Embryonic facial prominence (tissue), 1 donor: ENCODE data around the gene PCSK6.
"Not testable (repeated sequence)": the region's sequence is repeated elsewhere in the genome, so short reads cannot be mapped to it uniquely, and the experiment has no call there.

Experiments used
- DNase-seq: peaks from one replicate; pipeline ENCODE4 v3.0.0-alpha.2; 2016; ENCODE audit errors: extremely low spot score

Gene PCSK6

DNA sequence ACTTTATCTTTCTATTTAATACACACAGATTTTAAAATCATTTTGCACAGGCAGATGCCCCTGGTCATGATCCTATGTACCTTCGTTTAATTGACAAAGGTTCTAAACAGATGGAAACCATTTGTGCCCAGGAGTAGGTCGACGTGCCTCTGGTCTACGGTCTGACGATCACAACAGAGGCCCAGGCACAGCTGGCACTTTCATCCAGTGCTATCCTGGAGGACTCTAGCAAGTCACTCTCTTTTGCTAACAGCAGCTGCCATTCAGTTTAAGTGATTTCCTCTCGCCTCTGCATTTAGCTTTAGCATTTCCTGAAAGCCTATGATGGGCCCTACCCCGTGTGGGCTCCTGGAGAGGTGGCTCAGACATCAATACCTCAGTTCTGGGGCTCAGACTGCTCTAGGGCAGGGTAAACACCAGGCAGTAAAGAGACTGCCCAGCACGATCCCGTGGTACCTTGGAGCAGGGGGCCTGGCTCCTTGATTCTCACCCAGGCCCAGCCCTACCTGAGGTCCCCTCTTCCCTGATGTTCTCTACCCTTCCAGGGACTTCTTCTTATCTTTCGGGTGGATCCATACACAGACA lies 111.2 kb downstream of the PCSK6 start:
- no peak for DNase-seq

- DNase-seq = no peak
Observed at GRCh38 chr15:101376615-101377395, 112.7 kb downstream of the PCSK6 start.

DNA sequence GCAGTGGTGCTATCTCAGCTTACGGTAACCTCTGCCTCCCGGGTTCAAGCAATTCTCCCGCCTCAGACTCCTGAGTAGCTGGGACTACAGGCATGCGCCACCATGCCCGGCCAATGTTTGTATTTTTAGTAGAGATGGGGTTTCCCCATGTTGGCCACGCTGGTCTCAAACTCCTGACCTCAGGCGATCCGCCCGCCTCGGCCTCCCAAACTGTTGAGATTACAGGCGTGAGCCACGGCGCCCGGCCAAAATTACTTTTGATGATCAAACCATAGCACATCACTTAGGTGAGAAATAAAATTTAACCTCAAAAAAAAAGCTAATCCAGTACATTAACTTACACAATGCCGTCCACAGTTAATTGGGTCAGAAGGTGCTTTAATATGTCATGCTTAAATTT lies 114.5 kb downstream of the PCSK6 start:
- not testable (repeated sequence) for DNase-seq

DNA sequence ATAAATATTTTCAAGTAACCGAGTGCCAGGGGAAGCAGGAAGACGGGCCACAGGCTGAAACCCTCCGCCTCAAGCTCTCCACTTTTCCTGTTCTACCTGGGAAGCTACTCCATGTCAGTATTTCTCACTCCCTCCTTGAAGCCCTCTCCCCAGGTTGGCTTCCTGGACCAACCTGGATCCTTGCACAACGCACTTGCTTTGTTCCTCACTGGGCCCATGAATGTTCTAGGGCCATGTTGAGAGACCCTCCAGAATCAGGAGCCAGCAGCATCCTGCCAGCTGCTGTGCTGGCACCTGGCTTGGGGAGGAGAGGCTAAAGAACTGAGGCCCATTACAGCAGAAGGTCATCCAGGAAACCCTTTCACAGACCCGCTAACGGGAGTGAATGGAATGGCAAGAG lies 115.2 kb downstream of the PCSK6 start:
- DNase-seq = no peak

- no peak for DNase-seq
Observed at GRCh38 chr15:101373577-101373976, 115.9 kb downstream of the PCSK6 start.

DNA sequence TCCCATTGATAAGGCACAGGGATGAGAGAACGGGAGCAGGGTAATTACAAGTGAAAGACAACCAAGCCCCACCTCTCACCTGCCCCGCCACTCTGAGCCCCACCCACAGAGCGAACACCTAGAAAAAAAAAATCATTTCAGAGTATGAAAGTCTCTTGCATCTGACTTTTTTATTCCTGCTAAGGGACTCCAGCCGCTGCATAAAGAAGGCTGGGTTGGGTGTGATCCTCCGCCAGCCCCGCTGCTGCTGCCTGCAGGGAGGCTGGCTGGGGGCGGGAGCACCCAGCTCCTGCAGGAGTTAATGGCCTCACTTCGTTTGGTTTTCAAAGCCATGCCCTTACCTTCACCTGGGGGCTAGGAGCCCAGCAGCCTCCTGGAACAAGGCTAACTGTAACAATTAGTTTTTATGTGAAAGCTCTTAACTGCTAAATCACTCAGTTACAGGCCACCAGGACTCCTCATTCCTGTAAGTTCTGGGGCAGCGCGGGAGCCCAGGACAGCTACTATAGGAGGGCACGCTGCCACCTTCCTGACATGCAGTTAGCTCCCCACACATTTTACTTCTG lies 116.5 kb downstream of the PCSK6 start:
- no peak for DNase-seq

DNA sequence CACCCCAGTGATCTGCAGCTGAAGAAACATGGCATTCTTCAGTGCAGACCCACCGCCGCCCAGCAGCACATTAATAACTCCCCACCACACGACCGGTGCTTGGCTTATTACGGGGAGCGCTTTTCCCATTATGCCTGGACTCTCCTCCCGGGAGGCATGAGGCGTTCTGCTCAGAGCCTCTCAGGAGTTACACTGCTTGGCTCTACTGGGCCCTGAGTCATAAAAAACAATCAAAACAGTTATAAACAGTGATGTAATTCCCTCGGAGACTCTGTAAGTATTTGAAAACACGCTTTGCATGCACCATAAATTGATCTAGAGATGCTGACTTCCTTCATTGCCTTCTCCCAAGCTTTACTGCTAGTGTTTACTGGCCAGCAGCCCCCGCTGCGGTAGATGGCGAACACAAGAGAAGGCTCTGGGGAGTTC lies 117.3 kb downstream of the PCSK6 start:
- no peak for DNase-seq

DNA sequence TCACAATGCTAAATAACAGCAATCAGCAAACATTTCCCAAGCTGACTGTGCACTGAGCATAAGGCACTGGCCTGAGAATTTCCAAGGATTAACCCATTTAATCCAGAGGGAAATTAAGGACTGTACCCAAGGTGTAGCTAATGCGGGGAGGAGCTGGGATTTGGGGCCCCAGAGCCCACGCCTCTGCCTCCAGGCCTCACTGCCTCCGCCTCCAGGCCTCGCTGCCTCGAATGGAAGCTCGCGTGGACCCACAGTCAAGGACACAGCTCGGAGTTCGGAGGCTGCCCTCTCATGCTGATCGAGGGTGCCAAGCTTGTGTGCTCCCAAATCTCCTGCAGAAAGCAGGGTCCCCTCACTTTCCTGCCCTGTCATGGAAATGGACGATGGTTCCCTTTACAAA lies 118.0 kb downstream of the PCSK6 start:
- no peak for DNase-seq

- DNase-seq = no peak
Observed at GRCh38 chr15:101371081-101371480, 118.4 kb downstream of the PCSK6 start.

DNA sequence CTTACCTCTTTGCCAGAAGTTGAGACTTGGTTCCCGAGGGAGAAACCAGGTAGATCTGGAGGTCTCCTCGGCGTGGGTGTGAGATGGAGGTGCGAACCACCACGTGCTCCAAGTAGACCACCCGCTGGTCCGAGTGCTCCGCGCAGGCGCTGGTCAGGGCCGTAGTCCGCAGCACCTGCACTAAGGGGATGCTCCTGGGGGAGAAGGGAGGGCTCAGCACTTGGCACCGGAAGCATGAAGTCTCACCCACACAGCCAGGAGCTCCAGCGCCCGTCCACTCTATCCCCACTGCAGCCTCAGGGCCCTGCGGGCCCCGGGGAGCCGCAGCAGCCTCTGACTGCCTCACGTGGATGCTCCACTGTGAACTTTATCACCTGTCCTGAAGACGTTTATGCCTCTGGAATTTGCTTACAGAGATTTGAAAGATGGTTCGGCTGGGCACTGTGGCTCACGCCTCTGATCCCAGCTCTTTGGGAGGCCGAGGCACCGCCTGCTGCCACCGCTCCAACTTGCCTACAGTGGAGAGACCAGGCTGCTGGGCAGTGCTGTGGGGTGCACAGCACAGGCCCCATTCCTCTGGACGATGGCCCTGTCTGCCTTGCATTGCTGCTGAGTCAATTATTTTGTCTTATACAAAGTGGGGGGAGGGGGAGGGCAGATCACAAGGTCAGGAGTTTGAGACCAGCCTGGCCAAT lies 119.0 kb downstream of the PCSK6 start:
- no peak for DNase-seq

- DNase-seq = no peak
Observed at GRCh38 chr15:101369676-101370075, 119.8 kb downstream of the PCSK6 start.

DNA sequence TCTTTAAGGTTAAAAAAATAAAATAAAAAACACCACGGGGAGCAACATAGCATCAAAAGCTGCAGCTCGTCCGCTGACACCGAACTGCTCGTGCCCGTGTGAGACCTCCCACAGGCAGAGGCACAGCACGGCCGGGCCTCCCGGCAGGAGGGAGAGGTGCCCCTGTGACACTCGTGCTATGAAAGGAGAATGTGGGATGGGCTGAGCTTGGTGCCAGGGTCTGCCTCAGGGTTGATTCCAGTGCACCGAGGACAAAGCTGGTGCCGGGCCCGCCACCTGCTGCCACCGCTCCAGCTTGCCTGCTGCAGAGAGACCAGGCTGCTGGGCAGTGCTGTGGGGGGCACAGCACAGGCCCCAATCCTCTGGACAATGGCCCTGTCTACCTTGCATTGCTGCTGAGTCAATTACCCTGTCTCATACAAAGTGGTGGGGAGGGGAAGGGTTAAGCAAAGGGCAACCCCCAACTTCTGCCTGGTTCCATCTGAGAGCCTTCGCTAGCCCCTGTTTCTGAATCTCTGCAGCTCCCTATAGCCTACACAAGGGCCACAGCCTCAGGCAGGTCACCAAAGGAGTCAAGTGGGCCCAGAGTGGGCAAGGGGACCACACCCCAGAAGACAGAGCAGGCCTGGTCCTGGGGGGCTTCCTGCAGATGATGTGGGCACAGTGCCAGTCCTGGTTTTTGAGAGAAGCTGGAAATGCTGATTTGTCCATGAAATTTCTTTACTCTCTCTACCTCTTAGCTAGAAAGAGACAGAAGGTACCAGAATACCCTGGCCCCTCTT lies 120.5 kb downstream of the PCSK6 start:
- no peak for DNase-seq

DNA sequence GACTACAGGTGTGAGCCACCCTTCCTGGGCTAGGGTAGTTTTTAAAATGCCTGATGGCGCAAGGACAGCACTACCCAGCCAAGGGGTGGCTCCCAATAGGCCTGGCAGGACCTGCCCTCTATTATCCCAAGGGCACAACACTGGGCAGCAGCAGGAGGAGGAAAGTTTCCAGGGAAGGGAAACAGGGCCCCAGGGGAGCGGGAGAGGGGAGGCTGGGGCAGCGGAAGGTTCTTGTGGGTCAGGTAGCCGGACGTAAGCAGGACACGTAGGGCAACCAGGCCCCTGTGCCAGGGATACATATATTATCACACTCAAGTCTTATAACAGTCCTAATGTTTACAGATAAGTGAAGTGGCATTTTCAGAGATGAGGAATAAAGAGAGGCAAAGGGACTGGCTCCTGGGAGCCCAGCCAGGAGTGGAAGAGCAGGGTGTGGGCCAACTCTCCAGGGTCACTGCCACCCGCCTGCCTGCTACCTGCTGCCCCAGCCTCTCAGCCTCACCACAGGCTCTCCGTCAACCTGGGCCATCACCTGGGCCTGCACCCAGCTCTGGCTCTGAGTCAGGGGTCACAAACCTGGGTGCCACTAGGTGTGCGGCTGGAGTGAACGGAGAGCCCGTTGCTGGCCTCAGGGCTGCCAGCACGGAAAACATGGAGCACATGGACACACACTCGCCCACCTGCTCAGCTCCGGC lies 121.3 kb downstream of the PCSK6 start:
- no peak for DNase-seq

- no peak for DNase-seq
Observed at GRCh38 chr15:101366853-101367252, 122.7 kb downstream of the PCSK6 start.

- DNase-seq = no peak
Observed at GRCh38 chr15:101362986-101363566, 126.4 kb downstream of the PCSK6 start.

DNA sequence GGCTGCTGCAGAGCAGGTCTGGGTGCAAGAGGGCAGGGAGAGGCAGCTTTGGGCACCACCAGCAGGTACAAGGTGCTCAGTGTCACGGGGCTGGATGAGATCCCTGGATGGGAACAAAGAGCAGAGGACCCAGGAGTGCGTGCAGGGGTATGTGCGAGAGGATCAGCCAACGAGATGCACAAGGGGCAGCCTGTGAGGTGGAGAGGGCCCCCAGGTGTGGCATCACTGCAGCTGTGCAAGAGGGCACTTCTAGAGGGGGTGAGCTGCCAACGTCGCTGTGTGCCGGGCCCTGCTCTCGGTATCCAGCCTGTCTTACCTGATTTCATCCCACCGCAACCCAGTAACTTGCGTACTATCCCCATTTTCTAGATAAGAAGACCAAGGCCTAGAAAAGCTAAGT lies 127.1 kb downstream of the PCSK6 start:
- no peak for DNase-seq

DNA sequence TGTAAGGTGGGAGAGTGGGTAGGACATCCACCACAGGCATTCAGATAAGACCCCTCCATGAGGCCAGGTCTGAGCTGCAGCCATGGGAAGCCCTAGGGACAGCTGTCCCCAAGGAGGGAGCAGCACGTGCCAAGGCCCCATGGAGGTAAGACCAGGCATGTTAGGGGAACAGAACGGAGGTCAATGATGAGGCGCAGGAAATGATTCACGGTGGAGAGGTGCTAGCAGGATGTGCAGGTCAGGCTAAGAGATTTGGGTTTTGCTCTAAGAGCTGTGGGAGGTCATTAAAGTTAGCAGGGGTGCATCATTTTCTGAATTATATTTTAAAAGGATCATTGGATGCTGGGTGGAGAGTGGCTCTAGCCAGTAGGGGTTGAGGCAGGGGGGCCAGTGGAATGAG lies 128.1 kb downstream of the PCSK6 start:
- no peak for DNase-seq

DNA sequence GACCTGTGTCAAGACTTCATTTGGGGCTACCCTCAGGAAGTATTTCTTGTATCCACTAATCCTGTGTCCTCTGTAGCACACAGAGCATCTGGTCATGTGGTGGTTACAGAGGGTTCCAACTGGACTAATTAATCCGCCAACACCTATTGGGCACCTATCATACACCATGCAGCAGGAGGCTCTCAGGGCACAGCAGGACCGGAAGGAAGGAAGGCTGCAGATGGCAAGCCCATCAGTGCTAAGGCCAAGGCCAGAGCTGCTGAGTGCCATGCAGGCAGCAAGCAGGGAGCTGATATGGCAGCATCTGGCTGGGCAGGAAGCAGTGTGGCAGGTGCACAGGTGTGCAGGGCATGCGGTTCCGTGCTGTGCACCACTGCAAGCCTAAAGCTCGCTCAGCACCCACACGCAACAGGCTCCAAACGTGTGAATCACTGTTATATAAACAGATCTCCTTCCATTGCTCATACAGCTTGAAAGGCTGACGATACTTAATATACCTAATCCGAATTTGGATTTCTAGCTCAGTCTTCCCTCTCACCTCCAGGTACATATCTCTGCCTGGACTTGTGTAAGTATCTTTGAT lies 130.1 kb downstream of the PCSK6 start:
- DNase-seq = no peak

DNA sequence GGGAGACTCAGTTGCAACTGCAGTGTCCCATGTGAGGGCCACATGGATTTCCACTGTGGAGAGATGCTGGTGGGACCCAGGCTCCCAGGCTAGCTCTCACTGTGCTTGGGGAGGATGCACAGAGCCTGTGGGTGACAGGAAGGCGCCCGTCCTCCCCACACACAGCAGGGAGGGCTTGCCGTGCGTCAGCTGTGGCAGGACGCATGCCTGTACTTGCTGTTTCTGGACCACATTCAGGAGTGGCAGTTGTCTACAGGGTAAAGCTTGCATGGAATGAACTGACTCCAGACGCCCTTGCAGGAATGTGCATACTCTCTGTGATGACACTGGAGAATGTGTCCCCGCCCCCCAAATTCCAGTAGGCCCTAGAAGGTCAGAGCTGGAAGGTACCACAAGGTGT lies 130.6 kb downstream of the PCSK6 start:
- DNase-seq = no peak

- DNase-seq = no peak
Observed at GRCh38 chr15:101357885-101358284, 131.6 kb downstream of the PCSK6 start.

- DNase-seq = no peak
Observed at GRCh38 chr15:101357333-101357732, 132.2 kb downstream of the PCSK6 start.
